T1000 (cell line): ENCODE data around the gene KCTD7.
"Not testable (repeated sequence)": the region's sequence is repeated elsewhere in the genome, so short reads cannot be mapped to it uniquely, and the experiment has no call there.

Source experiments
- DNase-seq: peaks from one replicate; lab custom pipeline; 2025; ENCODE audit warnings: mixed read lengths; lab: John Stamatoyannopoulos, UW

The KCTD7 gene

GRCh38 chr7:66628361-66629221 lies at the start of gene KCTD7:
TSS of gene KCTD7 (plus strand) at chr7:66628881. CDS start at chr7:66629065, 184 bp downstream.
- peak; percentile 94 for DNase-seq

DNA sequence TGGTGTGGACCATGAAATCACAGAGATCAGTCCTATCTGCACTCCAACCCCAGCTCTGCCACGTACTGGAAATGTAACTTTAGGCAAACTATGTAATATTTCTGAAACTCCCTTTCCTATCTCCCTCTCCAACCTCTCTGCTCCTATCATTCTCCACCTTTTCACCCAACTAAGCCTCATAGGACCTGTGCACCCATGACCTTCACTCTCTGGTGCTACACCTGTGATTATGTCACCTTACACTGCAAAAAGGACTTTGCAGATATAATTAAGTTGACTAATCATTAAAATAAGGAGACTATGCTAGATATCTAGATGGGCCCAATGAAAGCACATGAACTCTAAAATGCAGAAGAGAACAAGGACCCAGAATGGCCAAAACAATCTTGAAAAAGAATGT lies 48.3 kb upstream of the KCTD7 start:
- not testable (repeated sequence) for DNase-seq

DNA sequence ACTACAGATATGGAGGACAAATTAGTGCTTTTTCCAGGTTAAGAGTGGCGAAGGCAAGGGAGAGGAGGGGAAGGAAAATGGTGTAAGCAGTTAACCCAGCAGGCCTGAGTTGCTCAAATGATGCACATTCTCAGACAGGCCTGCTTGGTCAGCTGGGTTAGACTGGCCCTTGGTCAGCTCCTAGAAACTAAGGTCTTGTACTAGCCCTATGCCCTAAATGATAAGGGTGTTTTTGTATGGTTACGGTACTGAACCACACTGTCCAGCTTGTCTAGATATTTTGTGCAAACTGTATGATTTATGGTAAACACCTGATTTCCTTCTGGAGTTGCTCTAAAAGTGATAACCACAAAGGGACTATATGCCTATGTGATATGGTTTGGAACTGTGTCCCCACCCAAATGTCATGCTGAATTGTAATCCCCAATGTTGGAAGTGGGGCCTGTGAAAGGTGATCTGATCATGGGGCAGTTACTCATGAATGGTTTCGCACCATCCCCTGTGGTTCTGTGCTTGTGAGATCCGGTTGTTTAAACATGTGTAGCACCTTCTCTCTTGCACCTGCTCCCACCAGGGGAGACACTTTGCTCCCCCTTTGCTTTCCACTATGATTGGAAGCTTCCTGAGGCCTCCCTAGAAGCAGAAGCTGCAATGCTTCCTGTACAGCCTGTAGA lies 45.7 kb upstream of the KCTD7 start:
- not testable (repeated sequence) for DNase-seq

GRCh38 chr7:66583490-66584110 lies 45.1 kb upstream of the KCTD7 start:
- no peak for DNase-seq

DNA sequence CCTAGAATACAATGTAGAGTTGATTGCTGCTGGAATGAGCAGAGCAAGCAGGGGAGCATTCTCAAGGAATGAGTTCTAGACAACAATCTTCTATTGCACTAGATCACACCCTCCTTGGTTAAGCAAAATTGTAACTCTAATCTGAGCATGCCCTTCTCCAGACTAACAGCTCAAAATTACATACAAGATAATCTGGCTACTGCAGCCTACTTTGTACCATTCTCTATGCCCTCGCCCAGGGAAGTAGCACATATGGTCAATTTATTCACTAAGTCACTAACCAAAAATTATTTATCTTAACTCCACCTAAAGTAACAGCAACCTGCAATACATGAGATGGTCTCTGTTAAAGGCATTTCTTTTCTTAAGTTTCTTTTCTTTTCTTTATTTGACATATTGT lies 42.5 kb upstream of the KCTD7 start:
- DNase-seq = no peak

- not testable (repeated sequence) for DNase-seq
These were observed 40.5 kb upstream of the KCTD7 start for GRCh38 chr7:66588226-66588625.

DNA sequence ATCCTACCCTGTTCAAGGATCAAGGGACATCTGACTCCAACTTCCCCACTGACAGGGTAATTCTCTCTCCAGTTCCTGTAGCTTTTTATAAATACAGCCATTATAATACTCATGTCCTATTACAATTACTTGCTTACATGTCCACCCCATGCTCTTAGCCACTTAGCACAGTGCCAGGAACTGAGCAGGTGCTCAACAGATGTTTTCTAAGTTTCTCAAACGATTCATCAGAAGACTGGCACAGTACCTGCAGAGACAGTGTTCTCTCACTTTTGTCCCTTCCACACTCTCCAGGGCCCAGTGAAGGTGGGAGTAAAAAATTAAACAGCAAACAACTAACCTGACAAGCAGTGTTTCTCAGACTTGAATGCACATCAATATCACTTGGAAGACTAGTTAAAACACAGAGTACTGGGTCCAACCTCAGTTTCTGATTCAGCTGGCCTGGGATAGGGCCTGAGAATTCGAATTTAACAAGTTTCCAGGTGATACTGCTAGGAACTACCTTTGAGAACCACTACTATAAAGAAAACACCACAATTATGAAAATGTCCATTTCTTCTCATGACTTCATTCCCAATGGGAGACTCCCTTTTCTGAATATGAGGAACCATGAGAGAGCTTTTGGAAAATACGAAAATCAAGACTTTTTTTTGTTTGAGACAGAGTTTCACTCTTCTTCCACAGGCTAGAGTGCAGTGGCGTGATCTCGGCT lies 39.7 kb upstream of the KCTD7 start:
- DNase-seq = not testable (repeated sequence)

- DNase-seq = not testable (repeated sequence)
These were observed 38.2 kb upstream of the KCTD7 start for GRCh38 chr7:66590302-66591057.

DNA sequence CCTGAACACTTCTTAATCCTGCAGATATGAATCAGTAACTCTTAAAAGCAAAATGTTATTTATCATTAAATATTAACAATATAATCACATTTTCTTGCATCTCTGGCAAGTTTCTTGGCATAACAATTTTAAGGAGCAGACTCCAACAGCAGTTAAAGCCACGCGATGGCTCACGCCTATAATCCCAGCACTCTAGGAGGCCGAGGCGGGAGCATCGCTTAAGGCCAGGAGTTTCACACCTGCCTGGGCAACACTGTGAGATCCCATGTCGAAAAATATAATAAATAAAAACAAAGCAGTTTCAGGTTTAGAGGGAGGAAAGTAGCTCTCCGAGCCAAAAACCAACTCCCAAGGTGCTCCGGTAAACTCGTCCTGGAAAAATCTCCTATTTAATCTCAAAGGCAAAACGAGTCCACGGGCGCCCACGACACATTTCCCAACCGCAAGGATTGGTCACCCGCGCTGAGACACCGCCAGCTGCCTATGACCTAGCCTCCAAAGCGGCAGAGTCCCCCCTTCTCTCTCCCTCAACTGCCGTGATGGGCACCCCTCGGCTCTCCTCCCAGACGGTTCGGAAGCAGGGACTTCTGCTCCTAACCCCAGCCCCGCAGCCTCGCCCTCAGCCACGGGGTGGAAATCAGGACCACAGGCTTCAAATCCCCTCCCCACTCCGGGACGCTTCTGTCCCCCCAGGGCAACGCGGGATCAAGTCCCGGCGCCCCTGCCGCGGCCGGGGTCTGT lies 37.5 kb upstream of the KCTD7 start:
- DNase-seq = not testable (repeated sequence)

DNA sequence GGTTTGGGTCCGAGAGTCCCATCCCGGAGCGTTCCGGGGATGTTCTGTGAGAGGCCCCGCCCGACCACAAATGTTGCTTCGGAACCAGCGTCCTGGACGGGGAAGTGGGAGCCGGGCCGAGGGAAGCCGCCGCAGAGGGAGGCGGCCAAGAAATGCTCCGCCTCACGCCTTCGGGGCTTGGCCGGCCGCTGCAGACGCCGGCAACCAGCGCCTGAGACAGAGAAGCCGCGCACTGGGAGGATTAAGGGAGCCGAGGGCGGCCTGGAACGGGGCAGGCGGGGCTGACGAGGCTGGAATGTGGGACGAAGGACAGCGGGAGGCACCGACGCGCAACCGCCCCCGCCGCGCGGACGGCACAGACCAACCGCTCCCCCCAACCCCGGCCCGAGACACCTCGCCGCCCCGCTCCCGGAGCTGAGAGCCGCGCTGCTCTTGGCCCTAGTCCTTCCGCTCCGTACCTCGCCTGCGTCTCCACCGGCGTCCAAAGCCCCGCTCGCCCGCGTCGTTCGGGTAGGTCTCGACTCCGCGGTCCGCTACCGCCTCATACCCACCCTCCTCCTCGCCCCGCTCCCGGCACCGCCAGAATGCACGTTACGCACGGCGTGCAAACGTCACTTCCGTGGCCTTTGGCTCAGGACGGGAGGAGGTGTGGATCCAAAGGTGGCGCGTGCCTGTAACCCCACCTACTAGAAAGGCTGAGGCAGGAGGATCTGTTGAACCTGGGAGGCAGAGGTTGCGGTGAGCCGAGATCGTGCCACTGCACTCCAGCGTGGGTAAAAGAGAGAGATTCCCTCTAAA lies 36.7 kb upstream of the KCTD7 start:
- peak; percentile 55 for DNase-seq

- not testable (repeated sequence) for DNase-seq
These were observed 36.0 kb upstream of the KCTD7 start for GRCh38 chr7:66592597-66593146.

DNA sequence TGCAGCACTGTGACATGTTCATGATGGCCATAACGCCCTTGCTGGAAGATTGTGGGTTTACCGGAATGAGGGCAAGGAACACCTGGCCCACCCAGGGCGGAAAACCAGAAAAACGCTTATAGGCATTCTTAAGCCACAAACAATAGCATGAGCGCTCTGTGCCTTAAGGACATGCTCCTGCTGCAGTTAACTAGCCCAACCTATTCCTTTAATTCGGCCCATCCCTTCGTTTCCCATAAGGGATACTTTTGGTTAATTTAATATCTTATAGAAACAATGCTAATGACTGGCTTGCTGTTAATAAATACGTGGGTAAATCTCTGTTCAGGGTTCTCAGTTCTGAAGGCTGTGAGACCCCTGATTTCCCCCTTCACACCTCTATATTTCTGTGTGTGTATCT lies 34.6 kb upstream of the KCTD7 start:
- not testable (repeated sequence) for DNase-seq

GRCh38 chr7:66597461-66597860 lies 31.2 kb upstream of the KCTD7 start:
- no peak for DNase-seq

- no peak for DNase-seq
These were observed 26.5 kb upstream of the KCTD7 start for GRCh38 chr7:66602159-66602558.

DNA sequence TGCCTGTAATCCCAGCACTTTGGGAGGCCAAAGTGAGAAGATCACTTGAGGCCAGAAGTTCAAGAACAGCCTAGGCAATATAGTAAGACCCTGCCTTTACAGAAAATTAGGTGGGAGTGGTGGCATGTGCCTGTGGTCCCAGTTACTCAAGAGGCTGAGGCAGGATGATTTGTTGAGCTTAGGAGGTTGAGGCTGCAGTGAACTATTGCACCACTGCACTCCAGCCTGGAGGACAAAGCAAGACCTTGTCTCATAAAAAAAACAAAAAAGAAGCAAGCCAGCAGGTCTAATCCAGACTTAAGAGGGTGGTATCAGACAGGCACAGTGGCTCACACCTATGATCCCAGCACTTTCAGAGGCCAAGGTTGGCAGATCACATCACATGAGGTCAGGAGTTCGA lies 24.5 kb upstream of the KCTD7 start:
- DNase-seq = no peak

- DNase-seq = not testable (repeated sequence)
These were observed 22.0 kb upstream of the KCTD7 start for GRCh38 chr7:66606540-66607291.

DNA sequence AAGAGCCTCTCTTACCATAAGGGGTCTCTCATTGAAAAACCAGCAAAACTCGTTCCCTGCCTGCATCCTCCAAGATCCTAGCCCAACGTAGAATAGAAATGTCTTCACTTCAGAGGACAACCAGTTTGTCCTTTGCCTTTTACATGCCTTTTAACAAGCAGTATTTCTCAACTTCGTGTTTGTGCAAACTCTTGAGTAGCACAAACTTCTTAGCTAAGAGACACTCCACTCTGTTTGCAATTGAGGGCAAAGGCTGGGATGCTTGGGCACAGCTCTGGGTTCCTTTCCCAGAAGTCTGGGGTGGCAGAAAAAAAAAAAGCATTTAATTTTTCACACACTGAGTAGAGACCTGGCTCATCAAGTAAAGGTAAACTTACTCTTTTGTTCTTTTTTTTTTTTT lies 19.5 kb upstream of the KCTD7 start:
- DNase-seq = no peak

- not testable (repeated sequence) for DNase-seq
These were observed 14.1 kb upstream of the KCTD7 start for GRCh38 chr7:66614596-66614995.

GRCh38 chr7:66615699-66616098 lies 13.0 kb upstream of the KCTD7 start:
- DNase-seq = no peak
